Measurements from ENCODE around the gene PHYKPL. TPM values are rescaled to one million over a fixed set of nuclear protein-coding genes. Genes with fewer than 3 reads are reported as not detected.

Gene PHYKPL
- total and polyA plus RNA-seq, 2 of the 13 experiments (the other 11 are each of a cell fraction or from before 2014, with no cell fraction given) = 18.0 to 78.6 TPM

DNA sequence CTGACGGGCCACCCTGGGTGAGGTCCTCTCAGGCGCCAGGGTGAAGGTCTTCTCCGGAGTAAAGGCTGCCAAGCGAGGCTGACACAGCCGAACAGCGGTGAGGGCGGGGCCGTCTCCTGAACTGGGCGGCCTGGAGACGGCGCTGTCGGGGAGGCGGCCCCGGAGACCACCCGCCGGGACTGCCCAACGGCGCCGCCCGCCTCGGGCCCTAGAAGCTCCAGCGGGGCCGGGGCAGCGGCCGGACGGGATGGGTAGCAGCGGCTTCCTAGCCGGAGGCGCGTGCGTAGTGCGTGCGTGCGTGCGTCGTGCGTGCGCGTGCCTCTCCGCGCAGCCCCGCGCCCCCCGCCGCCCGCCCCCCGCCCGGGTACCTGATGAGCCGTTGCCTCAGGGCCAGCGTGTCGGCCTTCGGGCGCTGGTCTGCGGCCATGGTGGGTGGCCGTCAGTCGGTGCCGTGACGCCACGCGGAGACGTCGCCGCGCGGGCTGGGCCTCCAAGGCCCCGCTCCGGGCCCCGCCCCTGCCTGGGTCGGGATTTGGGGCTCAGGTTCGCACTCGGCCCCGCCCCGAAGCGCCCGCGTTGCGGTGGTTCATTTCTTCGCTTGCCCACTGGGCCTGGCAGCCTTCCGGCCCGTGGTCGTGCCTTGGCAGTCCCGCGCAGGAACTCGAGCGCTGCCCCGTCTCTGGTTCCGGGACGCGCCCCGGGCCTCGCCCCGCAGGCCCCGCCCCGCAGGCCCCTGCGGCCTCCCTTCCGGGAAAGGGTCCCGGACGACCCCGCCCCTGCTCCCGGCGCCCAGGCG, at the start of gene PHYKPL (continued):
- TF ChIP-seq ZBTB25 (CRISPR knock-in tag; IDR thresholded peaks at IDR 0.05) (no peak), TAF1 (CRISPR knock-in tag; IDR thresholded peaks at IDR 0.05) (peak; percentile 49), HIVEP1 (CRISPR knock-in tag; IDR thresholded peaks at IDR 0.05) (no peak), SRF (IDR thresholded peaks at IDR 0.05; ENCODE audit: low read depth, low read length) (no peak), JUND (CRISPR knock-in tag; IDR thresholded peaks at IDR 0.05) (no peak), RXRB (CRISPR knock-in tag; IDR thresholded peaks at IDR 0.05; ENCODE audit: borderline replicate concordance) (0 out of 2 replicates have a peak, but pooled peaks have one; percentile 11), ZSCAN21 (CRISPR knock-in tag; IDR thresholded peaks at IDR 0.05; ENCODE audit: borderline replicate concordance) (peak; percentile 78; the same call in 1 of the 2 replicates), TBX2 (CRISPR knock-in tag; IDR thresholded peaks at IDR 0.05; ENCODE audit: borderline replicate concordance) (no peak), AKNA (CRISPR knock-in tag; IDR thresholded peaks at IDR 0.05; ENCODE audit: borderline replicate concordance) (0 out of 2 replicates have a peak, but pooled peaks have one; percentile 55), CCAR2 (optimal IDR thresholded peaks at IDR 0.05; ENCODE audit: low read depth, low read length) (no peak), CENPT (CRISPR knock-in tag; IDR thresholded peaks at IDR 0.05; ENCODE audit: low read depth) (no peak), ATM (IDR thresholded peaks at IDR 0.05; ENCODE audit: borderline replicate concordance) (no peak), ZNF234 (CRISPR knock-in tag; conservative IDR thresholded peaks at IDR 0.05) (no peak), NFATC3 (CRISPR knock-in tag; IDR thresholded peaks at IDR 0.05) (no peak), ATF7-NPFF (CRISPR knock-in tag; IDR thresholded peaks at IDR 0.05; ENCODE audit: low read depth) (peak; percentile 71; the same call in 1 of the 2 replicates)
- TF ChIP-seq, protein P1, sequence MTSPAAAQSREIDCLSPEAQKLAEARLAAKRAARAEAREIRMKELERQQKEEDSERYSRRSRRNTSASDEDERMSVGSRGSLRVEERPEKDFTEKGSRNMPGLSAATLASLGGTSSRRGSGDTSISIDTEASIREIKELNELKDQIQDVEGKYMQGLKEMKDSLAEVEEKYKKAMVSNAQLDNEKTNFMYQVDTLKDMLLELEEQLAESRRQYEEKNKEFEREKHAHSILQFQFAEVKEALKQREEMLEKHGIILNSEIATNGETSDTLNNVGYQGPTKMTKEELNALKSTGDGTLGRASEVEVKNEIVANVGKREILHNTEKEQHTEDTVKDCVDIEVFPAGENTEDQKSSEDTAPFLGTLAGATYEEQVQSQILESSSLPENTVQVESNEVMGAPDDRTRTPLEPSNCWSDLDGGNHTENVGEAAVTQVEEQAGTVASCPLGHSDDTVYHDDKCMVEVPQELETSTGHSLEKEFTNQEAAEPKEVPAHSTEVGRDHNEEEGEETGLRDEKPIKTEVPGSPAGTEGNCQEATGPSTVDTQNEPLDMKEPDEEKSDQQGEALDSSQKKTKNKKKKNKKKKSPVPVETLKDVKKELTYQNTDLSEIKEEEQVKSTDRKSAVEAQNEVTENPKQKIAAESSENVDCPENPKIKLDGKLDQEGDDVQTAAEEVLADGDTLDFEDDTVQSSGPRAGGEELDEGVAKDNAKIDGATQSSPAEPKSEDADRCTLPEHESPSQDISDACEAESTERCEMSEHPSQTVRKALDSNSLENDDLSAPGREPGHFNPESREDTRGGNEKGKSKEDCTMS (CRISPR knock-in tag; conservative IDR thresholded peaks at IDR 0.05) = no peak
- TF ChIP-seq, protein P2, sequence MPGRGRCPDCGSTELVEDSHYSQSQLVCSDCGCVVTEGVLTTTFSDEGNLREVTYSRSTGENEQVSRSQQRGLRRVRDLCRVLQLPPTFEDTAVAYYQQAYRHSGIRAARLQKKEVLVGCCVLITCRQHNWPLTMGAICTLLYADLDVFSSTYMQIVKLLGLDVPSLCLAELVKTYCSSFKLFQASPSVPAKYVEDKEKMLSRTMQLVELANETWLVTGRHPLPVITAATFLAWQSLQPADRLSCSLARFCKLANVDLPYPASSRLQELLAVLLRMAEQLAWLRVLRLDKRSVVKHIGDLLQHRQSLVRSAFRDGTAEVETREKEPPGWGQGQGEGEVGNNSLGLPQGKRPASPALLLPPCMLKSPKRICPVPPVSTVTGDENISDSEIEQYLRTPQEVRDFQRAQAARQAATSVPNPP (CRISPR knock-in tag; IDR thresholded peaks at IDR 0.05) = peak; percentile 76; the same call in 1 of the 2 replicates
- TF ChIP-seq, protein P3, sequence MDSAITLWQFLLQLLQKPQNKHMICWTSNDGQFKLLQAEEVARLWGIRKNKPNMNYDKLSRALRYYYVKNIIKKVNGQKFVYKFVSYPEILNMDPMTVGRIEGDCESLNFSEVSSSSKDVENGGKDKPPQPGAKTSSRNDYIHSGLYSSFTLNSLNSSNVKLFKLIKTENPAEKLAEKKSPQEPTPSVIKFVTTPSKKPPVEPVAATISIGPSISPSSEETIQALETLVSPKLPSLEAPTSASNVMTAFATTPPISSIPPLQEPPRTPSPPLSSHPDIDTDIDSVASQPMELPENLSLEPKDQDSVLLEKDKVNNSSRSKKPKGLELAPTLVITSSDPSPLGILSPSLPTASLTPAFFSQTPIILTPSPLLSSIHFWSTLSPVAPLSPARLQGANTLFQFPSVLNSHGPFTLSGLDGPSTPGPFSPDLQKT (CRISPR knock-in tag; IDR thresholded peaks at IDR 0.05; ENCODE audit: borderline replicate concordance) = no peak
